Ovary (tissue), 3 donors: ENCODE data around the gene TTLL5.

ENCODE experiments used
- CTCF ChIP-seq, 3 donors: fragments of 450-650 bp in 2 of 3; fragments of 200-600 bp in 1 of 3; IDR thresholded peaks; one replicate each; pipeline versions ENCODE4 v1.5.1 to v1.8.0; 2016 to 2022; ENCODE audit warnings: antibody characterized with exemption in 3 of 3, mild to moderate bottlenecking in 1 of 3
- POLR2A ChIP-seq: fragments of 450-650 bp; IDR thresholded peaks from one replicate; pipeline ENCODE4 v1.6.1; 2017; ENCODE audit warnings: antibody characterized with exemption, mild to moderate bottlenecking, moderate library complexity
- donor health status: DM: no; HTN: no; CAD: no.

GRCh38 chr14:75982266-75983018, 321.4 kb downstream of the TTLL5 start:
- TF ChIP-seq CTCF (IDR thresholded peaks at IDR 0.05) (peak; percentile 23 to 41 (median 24)), POLR2A (peak; percentile 15)
